ENCODE results near the gene ASIC4.

DNA sequence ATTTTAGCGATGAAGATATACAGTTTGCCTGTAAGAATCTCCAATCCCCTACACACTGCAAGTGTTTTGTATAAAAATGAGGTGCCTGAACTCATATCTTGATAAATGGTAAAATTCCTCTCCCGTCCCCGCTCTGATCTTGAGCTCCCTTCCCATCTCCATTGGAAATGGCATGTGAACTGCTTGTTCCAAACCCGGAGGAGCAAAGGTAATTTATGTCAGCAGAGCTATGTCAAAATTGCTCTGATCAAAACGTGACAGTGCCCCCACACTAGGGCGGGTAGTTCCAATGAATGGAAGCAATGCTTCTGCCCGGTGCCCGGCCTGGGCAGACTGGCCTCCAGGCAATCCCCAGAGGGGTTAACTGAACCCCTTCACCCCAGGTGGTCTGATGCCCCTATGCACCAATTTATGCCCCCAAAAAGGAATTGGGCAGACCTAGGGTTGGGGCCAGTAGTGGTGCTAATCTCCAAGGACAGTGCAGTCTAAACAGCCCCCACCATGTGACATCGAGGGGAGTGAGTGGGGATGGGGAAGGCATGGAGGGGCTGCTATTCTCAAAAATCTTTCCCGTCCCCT is 19.2 kb upstream of the ASIC4 start:
- TF ChIP-seq, protein P1, sequence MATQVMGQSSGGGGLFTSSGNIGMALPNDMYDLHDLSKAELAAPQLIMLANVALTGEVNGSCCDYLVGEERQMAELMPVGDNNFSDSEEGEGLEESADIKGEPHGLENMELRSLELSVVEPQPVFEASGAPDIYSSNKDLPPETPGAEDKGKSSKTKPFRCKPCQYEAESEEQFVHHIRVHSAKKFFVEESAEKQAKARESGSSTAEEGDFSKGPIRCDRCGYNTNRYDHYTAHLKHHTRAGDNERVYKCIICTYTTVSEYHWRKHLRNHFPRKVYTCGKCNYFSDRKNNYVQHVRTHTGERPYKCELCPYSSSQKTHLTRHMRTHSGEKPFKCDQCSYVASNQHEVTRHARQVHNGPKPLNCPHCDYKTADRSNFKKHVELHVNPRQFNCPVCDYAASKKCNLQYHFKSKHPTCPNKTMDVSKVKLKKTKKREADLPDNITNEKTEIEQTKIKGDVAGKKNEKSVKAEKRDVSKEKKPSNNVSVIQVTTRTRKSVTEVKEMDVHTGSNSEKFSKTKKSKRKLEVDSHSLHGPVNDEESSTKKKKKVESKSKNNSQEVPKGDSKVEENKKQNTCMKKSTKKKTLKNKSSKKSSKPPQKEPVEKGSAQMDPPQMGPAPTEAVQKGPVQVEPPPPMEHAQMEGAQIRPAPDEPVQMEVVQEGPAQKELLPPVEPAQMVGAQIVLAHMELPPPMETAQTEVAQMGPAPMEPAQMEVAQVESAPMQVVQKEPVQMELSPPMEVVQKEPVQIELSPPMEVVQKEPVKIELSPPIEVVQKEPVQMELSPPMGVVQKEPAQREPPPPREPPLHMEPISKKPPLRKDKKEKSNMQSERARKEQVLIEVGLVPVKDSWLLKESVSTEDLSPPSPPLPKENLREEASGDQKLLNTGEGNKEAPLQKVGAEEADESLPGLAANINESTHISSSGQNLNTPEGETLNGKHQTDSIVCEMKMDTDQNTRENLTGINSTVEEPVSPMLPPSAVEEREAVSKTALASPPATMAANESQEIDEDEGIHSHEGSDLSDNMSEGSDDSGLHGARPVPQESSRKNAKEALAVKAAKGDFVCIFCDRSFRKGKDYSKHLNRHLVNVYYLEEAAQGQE (IDR thresholded peaks at IDR 0.05) = no peak
- TF ChIP-seq POLR2A (IDR thresholded peaks at IDR 0.05; ENCODE audit: low read length) = no peak
- no peak for TF ChIP-seq MYC (IDR thresholded peaks at IDR 0.05; ENCODE audit: borderline replicate concordance, low read length)
- no peak for TF ChIP-seq RCOR1 (IDR thresholded peaks at IDR 0.05; ENCODE audit: low read depth, low read length)
- TF ChIP-seq, protein P2, sequence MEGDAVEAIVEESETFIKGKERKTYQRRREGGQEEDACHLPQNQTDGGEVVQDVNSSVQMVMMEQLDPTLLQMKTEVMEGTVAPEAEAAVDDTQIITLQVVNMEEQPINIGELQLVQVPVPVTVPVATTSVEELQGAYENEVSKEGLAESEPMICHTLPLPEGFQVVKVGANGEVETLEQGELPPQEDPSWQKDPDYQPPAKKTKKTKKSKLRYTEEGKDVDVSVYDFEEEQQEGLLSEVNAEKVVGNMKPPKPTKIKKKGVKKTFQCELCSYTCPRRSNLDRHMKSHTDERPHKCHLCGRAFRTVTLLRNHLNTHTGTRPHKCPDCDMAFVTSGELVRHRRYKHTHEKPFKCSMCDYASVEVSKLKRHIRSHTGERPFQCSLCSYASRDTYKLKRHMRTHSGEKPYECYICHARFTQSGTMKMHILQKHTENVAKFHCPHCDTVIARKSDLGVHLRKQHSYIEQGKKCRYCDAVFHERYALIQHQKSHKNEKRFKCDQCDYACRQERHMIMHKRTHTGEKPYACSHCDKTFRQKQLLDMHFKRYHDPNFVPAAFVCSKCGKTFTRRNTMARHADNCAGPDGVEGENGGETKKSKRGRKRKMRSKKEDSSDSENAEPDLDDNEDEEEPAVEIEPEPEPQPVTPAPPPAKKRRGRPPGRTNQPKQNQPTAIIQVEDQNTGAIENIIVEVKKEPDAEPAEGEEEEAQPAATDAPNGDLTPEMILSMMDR (IDR thresholded peaks at IDR 0.05) = no peak
